Limb (tissue), 2 donors: ENCODE results near the gene GRIK4.
A peak's percentile ranks its signal among the peaks of the same experiment; 100 is the strongest.

ENCODE experiments used
- DNase-seq, 2 donors: peaks; one replicate each; pipeline ENCODE4 v3.0.0-alpha.2; 2016; ENCODE audit errors: extremely low spot score in 2 of 2

Gene GRIK4

GRCh38 chr11:120633616-120634393, 122.3 kb downstream of the GRIK4 start:
- no peak for DNase-seq

GRCh38 chr11:120634706-120635105, 123.2 kb downstream of the GRIK4 start:
- no peak for DNase-seq

GRCh38 chr11:120635136-120635810, 123.7 kb downstream of the GRIK4 start:
- no peak for DNase-seq

GRCh38 chr11:120637131-120637530, 125.6 kb downstream of the GRIK4 start:
- DNase-seq, result no peak

- DNase-seq, result no peak
Observed at GRCh38 chr11:120642196-120642894, 130.8 kb downstream of the GRIK4 start.

GRCh38 chr11:120643284-120643683, 131.7 kb downstream of the GRIK4 start:
- DNase-seq, result no peak

- DNase-seq, result peak in 1 of 2 donors; percentile 46
Observed at GRCh38 chr11:120645639-120646038, 134.1 kb downstream of the GRIK4 start.

GRCh38 chr11:120646206-120646605, 134.7 kb downstream of the GRIK4 start:
- DNase-seq, result no peak

GRCh38 chr11:120647681-120648080, 136.1 kb downstream of the GRIK4 start:
- DNase-seq, result no peak

- no peak for DNase-seq
Observed at GRCh38 chr11:120648771-120649170, 137.2 kb downstream of the GRIK4 start.

- DNase-seq, result no peak
Observed at GRCh38 chr11:120649316-120649715, 137.8 kb downstream of the GRIK4 start.

GRCh38 chr11:120651396-120651795, 139.8 kb downstream of the GRIK4 start:
- DNase-seq, result no peak

- no peak for DNase-seq
Observed at GRCh38 chr11:120651836-120652235, 140.3 kb downstream of the GRIK4 start.

GRCh38 chr11:120652705-120653335, 141.3 kb downstream of the GRIK4 start:
- no peak for DNase-seq

GRCh38 chr11:120655589-120655988, 144.0 kb downstream of the GRIK4 start:
- DNase-seq, result no peak

- no peak for DNase-seq
Observed at GRCh38 chr11:120657306-120658070, 145.9 kb downstream of the GRIK4 start.

- no peak for DNase-seq
Observed at GRCh38 chr11:120658071-120658423, 146.5 kb downstream of the GRIK4 start.

- no peak for DNase-seq
Observed at GRCh38 chr11:120659076-120659475, 147.5 kb downstream of the GRIK4 start.

GRCh38 chr11:120660024-120660565, 148.5 kb downstream of the GRIK4 start:
- DNase-seq, result no peak

GRCh38 chr11:120662071-120662676, 150.6 kb downstream of the GRIK4 start:
- DNase-seq, result no peak
